ENCODE data around the gene DGLUCY.

DNA sequence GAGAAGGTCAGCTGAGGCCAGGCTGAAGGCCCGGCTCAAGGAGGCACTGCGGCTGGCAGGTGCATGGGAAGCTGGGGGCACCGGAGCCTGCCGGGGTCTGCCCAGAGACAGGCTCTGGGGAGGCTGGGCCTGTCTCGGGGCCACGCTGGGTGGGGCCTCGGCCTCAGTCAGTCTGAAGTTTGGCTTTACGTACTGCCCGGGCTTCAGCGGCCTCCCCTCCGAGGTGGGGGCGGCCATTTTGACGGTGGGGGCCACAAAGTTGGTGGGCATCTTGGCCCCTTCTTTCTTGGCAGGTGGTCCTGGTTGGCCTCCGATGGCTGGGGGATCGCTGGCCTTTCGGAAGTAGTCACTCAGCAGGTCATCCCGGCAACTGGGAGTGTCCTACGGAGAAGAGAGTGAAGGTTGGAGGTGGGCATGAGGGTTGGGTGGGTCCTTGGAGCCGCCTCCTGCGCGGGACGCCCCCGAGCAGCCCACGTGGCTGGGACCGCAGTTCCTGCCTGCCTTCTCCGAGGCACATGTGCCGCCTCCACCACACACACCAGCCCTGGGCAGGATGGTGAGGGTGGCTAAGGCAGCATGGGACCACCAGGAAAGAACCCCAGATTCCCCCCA lies 159.5 kb downstream of the DGLUCY start:
- TF ChIP-seq ZSCAN29 (CRISPR knock-in tag; conservative IDR thresholded peaks at IDR 0.05) (no peak), GTF2F1 (IDR thresholded peaks at IDR 0.05; ENCODE audit: low read length) (no peak), ZNF232 (CRISPR knock-in tag; IDR thresholded peaks at IDR 0.05; ENCODE audit: borderline replicate concordance) (no peak), POLR2A (IDR thresholded peaks at IDR 0.05; ENCODE audit: insufficient read depth in 1 of 2, low read depth in 2 of 2, low read length in 2 of 2) (no peak), SRY (CRISPR knock-in tag; IDR thresholded peaks at IDR 0.05) (no peak), NFIC (IDR thresholded peaks at IDR 0.05; ENCODE audit: low read length) (no peak)
- TF ChIP-seq, protein P1, sequence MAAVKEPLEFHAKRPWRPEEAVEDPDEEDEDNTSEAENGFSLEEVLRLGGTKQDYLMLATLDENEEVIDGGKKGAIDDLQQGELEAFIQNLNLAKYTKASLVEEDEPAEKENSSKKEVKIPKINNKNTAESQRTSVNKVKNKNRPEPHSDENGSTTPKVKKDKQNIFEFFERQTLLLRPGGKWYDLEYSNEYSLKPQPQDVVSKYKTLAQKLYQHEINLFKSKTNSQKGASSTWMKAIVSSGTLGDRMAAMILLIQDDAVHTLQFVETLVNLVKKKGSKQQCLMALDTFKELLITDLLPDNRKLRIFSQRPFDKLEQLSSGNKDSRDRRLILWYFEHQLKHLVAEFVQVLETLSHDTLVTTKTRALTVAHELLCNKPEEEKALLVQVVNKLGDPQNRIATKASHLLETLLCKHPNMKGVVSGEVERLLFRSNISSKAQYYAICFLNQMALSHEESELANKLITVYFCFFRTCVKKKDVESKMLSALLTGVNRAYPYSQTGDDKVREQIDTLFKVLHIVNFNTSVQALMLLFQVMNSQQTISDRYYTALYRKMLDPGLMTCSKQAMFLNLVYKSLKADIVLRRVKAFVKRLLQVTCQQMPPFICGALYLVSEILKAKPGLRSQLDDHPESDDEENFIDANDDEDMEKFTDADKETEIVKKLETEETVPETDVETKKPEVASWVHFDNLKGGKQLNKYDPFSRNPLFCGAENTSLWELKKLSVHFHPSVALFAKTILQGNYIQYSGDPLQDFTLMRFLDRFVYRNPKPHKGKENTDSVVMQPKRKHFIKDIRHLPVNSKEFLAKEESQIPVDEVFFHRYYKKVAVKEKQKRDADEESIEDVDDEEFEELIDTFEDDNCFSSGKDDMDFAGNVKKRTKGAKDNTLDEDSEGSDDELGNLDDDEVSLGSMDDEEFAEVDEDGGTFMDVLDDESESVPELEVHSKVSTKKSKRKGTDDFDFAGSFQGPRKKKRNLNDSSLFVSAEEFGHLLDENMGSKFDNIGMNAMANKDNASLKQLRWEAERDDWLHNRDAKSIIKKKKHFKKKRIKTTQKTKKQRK (IDR thresholded peaks at IDR 0.05; ENCODE audit: low read length), result no peak
- TF ChIP-seq, protein P2, sequence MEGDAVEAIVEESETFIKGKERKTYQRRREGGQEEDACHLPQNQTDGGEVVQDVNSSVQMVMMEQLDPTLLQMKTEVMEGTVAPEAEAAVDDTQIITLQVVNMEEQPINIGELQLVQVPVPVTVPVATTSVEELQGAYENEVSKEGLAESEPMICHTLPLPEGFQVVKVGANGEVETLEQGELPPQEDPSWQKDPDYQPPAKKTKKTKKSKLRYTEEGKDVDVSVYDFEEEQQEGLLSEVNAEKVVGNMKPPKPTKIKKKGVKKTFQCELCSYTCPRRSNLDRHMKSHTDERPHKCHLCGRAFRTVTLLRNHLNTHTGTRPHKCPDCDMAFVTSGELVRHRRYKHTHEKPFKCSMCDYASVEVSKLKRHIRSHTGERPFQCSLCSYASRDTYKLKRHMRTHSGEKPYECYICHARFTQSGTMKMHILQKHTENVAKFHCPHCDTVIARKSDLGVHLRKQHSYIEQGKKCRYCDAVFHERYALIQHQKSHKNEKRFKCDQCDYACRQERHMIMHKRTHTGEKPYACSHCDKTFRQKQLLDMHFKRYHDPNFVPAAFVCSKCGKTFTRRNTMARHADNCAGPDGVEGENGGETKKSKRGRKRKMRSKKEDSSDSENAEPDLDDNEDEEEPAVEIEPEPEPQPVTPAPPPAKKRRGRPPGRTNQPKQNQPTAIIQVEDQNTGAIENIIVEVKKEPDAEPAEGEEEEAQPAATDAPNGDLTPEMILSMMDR (CRISPR knock-in tag; IDR thresholded peaks at IDR 0.05), result no peak
- TF ChIP-seq, protein P3, sequence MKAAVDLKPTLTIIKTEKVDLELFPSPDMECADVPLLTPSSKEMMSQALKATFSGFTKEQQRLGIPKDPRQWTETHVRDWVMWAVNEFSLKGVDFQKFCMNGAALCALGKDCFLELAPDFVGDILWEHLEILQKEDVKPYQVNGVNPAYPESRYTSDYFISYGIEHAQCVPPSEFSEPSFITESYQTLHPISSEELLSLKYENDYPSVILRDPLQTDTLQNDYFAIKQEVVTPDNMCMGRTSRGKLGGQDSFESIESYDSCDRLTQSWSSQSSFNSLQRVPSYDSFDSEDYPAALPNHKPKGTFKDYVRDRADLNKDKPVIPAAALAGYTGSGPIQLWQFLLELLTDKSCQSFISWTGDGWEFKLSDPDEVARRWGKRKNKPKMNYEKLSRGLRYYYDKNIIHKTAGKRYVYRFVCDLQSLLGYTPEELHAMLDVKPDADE (CRISPR knock-in tag; IDR thresholded peaks at IDR 0.05), result no peak

Data from HepG2 (cell line).